Measurements from ENCODE around the gene SLC43A2.

The SLC43A2 gene

GRCh38 chr17:1559047-1560043 is 69.3 kb downstream of the SLC43A2 start:
- H4K8ac ChIP-seq (ENCODE audit: low read depth, low read length): no peak overlapping the region
- H3K23ac ChIP-seq (ENCODE audit: low read depth, low read length, poor library complexity): no peak overlapping the region
- no CpG with 5 or more reads among the region's 10 CpGs for WGBS, 2 donors (ENCODE audit: extremely low coverage in 2 of 2, insufficient read length in 2 of 2, insufficient replicate concordance in 1 of 2)
- no peaks in the 10 kb centered on the region for H3K27me3 ChIP-seq (ENCODE audit: control insufficient read depth in 3 of 3, insufficient read depth in 3 of 3, low read depth in 1 of 3, low read length in 3 of 3)
- DNase-seq (ENCODE audit: low spot score): no peak
- no peak overlapping the region for H2AK5ac ChIP-seq (ENCODE audit: low read depth, low read length)
- H4K91ac ChIP-seq (ENCODE audit: low read depth, low read length, poor library complexity): peak overlapping the region; percentile 11
- H3K4me2 ChIP-seq (ENCODE audit: insufficient read depth, low read length, poor library complexity, severe bottlenecking): no peak overlapping the region
- no peak overlapping the region for H2BK15ac ChIP-seq (ENCODE audit: low read length)
- no peak overlapping the region for H3K9ac ChIP-seq (ENCODE audit: low read depth, low read length, poor library complexity)
- peaks cover 4 to 39% of the 10 kb centered on the region in 2 donors for H3K36me3 ChIP-seq (replicated peaks in 1 of 2; ENCODE audit: control insufficient read depth in 2 of 2, insufficient read depth in 2 of 2, low read length in 2 of 2)
- H3K18ac ChIP-seq (ENCODE audit: low read length): peak overlapping the region; percentile 24
- H3K9me3 ChIP-seq (replicated peaks in 1 of 2; ENCODE audit: control insufficient read depth in 2 of 2, insufficient read depth in 1 of 2, low read depth in 1 of 2, low read length in 2 of 2): no peaks in the 10 kb centered on the region
- peaks cover 19 to 24% of the 10 kb centered on the region in 2 donors for H3K4me1 ChIP-seq (ENCODE audit: control insufficient read depth in 2 of 2, insufficient read depth in 1 of 2, low read depth in 1 of 2, low read length in 2 of 2)
- H2BK120ac ChIP-seq (ENCODE audit: low read depth, low read length): no peak overlapping the region
- H2AFZ ChIP-seq (ENCODE audit: low read length): no peak overlapping the region
- H3K27ac ChIP-seq (replicated peaks; ENCODE audit: low read length): peak overlapping the region; percentile 33
- no peak overlapping the region for H2BK12ac ChIP-seq (ENCODE audit: low read length)
- peaks cover 20% of the 10 kb centered on the region for H3K79me1 ChIP-seq (ENCODE audit: low read depth, low read length)
- no peak overlapping the region for H3K4ac ChIP-seq (ENCODE audit: low read length)
- no peak overlapping the region for H3K14ac ChIP-seq (ENCODE audit: low read length)
- no peak overlapping the region for H3K4me3 ChIP-seq (ENCODE audit: low read length in 2 of 2)
- H2BK5ac ChIP-seq (ENCODE audit: low read length): no peak overlapping the region

GRCh38 chr17:1558401-1558800 is 70.2 kb downstream of the SLC43A2 start:
- Histone ChIP-seq H3K4me3 (ENCODE audit: low read length in 2 of 2) (no peak overlapping the region), H4K91ac (ENCODE audit: low read depth, low read length, poor library complexity) (no peak overlapping the region), H3K4me1 (ENCODE audit: control insufficient read depth in 2 of 2, insufficient read depth in 1 of 2, low read depth in 1 of 2, low read length in 2 of 2) (peaks cover 19 to 24% of the 10 kb centered on the region in 2 donors), H3K9ac (ENCODE audit: low read depth, low read length, poor library complexity) (no peak overlapping the region), H3K18ac (ENCODE audit: low read length) (no peak overlapping the region), H3K27me3 (ENCODE audit: control insufficient read depth in 3 of 3, insufficient read depth in 3 of 3, low read depth in 1 of 3, low read length in 3 of 3) (no peaks in the 10 kb centered on the region), H3K14ac (ENCODE audit: low read length) (no peak overlapping the region), H2BK12ac (ENCODE audit: low read length) (no peak overlapping the region), H2BK120ac (ENCODE audit: low read depth, low read length) (no peak overlapping the region), H3K4ac (ENCODE audit: low read length) (no peak overlapping the region), H3K4me2 (ENCODE audit: insufficient read depth, low read length, poor library complexity, severe bottlenecking) (no peak overlapping the region), H2AK5ac (ENCODE audit: low read depth, low read length) (no peak overlapping the region), H2BK15ac (ENCODE audit: low read length) (no peak overlapping the region), H3K36me3 (replicated peaks in 1 of 2; ENCODE audit: control insufficient read depth in 2 of 2, insufficient read depth in 2 of 2, low read length in 2 of 2) (peaks cover 4 to 48% of the 10 kb centered on the region in 2 donors), H4K8ac (ENCODE audit: low read depth, low read length) (no peak overlapping the region), H3K79me1 (ENCODE audit: low read depth, low read length) (peaks cover 20% of the 10 kb centered on the region), H2AFZ (ENCODE audit: low read length) (no peak overlapping the region), H2BK5ac (ENCODE audit: low read length) (no peak overlapping the region), H3K9me3 (replicated peaks in 1 of 2; ENCODE audit: control insufficient read depth in 2 of 2, insufficient read depth in 1 of 2, low read depth in 1 of 2, low read length in 2 of 2) (no peaks in the 10 kb centered on the region), H3K27ac (replicated peaks; ENCODE audit: low read length) (no peak overlapping the region), H3K23ac (ENCODE audit: low read depth, low read length, poor library complexity) (no peak overlapping the region)
- no CpG with 5 or more reads among the region's 3 CpGs for WGBS, 2 donors (ENCODE audit: extremely low coverage in 2 of 2, insufficient read length in 2 of 2, insufficient replicate concordance in 1 of 2)
- DNase-seq (ENCODE audit: low spot score): no peak

- H3K36me3 ChIP-seq (replicated peaks in 1 of 2; ENCODE audit: control insufficient read depth in 2 of 2, insufficient read depth in 2 of 2, low read length in 2 of 2): peaks cover 8 to 56% of the 10 kb centered on the region in 2 donors
- no peak overlapping the region for H2BK12ac ChIP-seq (ENCODE audit: low read length)
- no peak overlapping the region for H3K4ac ChIP-seq (ENCODE audit: low read length)
- no peak overlapping the region for H3K4me3 ChIP-seq (ENCODE audit: low read length in 2 of 2)
- no peak overlapping the region for H3K4me2 ChIP-seq (ENCODE audit: insufficient read depth, low read length, poor library complexity, severe bottlenecking)
- no peak overlapping the region for H2AFZ ChIP-seq (ENCODE audit: low read length)
- H3K18ac ChIP-seq (ENCODE audit: low read length): no peak overlapping the region
- no peak overlapping the region for H3K9ac ChIP-seq (ENCODE audit: low read depth, low read length, poor library complexity)
- H3K79me1 ChIP-seq (ENCODE audit: low read depth, low read length): peaks cover 20% of the 10 kb centered on the region
- H2BK120ac ChIP-seq (ENCODE audit: low read depth, low read length): no peak overlapping the region
- H4K8ac ChIP-seq (ENCODE audit: low read depth, low read length): no peak overlapping the region
- no peak overlapping the region for H2AK5ac ChIP-seq (ENCODE audit: low read depth, low read length)
- H3K9me3 ChIP-seq (replicated peaks in 1 of 2; ENCODE audit: control insufficient read depth in 2 of 2, insufficient read depth in 1 of 2, low read depth in 1 of 2, low read length in 2 of 2): no peaks in the 10 kb centered on the region
- no peak overlapping the region for H2BK5ac ChIP-seq (ENCODE audit: low read length)
- peaks cover 19 to 26% of the 10 kb centered on the region in 2 donors for H3K4me1 ChIP-seq (ENCODE audit: control insufficient read depth in 2 of 2, insufficient read depth in 1 of 2, low read depth in 1 of 2, low read length in 2 of 2)
- no peak overlapping the region for H3K14ac ChIP-seq (ENCODE audit: low read length)
- no peak overlapping the region for H4K91ac ChIP-seq (ENCODE audit: low read depth, low read length, poor library complexity)
- WGBS, 2 donors (ENCODE audit: extremely low coverage in 2 of 2, insufficient read length in 2 of 2, insufficient replicate concordance in 1 of 2): no CpG with 5 or more reads among the region's 22 CpGs
- H3K23ac ChIP-seq (ENCODE audit: low read depth, low read length, poor library complexity): no peak overlapping the region
- no peaks in the 10 kb centered on the region for H3K27me3 ChIP-seq (ENCODE audit: control insufficient read depth in 3 of 3, insufficient read depth in 3 of 3, low read depth in 1 of 3, low read length in 3 of 3)
- no peak overlapping the region for H3K27ac ChIP-seq (replicated peaks; ENCODE audit: low read length)
- DNase-seq (ENCODE audit: low spot score): no peak
- no peak overlapping the region for H2BK15ac ChIP-seq (ENCODE audit: low read length)
Measured at GRCh38 chr17:1557355-1558095, 71.1 kb downstream of the SLC43A2 start.
